A673 (cell line): Measurements from ENCODE around the gene KLK2. TPM values are rescaled to one million over a fixed set of nuclear protein-coding genes. Genes with fewer than 3 reads are reported as not detected.

Experiments
- BruUV-seq: library from RNA; stranded (reverse); fragments of 400-500 nt; replicated peaks from 2 replicates; lab custom pipeline; 2021; lab: Mats Ljungman, UMichigan
- CTCF ChIA-PET: fragments of 300-600 bp; sonication (Branson Sonifier 250); formaldehyde crosslinking; loops from one replicate; lab custom pipeline; 2022; ENCODE audit warnings: antibody characterized with exemption; lab: Charles Lee
- POLR2A ChIA-PET: fragments of 300-600 bp; sonication (Branson Sonifier 250); formaldehyde crosslinking; loops from one replicate; lab custom pipeline; 2022; ENCODE audit warnings: antibody characterized with exemption; ENCODE audit not compliant: low non-redundant PET; lab: Charles Lee
- DNase-seq: peaks from one replicate; pipeline ENCODE4 v3.0.0-alpha.2; 2015; ENCODE audit warnings: low spot score
- H3K27ac ChIP-seq: fragments of 200-600 bp; sonication (generic); 2 replicates; pipeline ENCODE4 v1.5.1; 2016; ENCODE audit warnings: mixed run types, low read depth, mild to moderate bottlenecking, mixed read lengths, antibody characterized with exemption, low read length; ENCODE audit not compliant: poor library complexity, severe bottlenecking
- H3K27me3 ChIP-seq: fragments of 200-600 bp; sonication (generic); replicated peaks from 2 replicates; pipeline ENCODE4 v1.6.1; 2017; ENCODE audit warnings: mixed run types, low read depth, mild to moderate bottlenecking, mixed read lengths, antibody characterized with exemption, low read length; ENCODE audit not compliant: insufficient read depth, poor library complexity
- H3K36me3 ChIP-seq: fragments of 200-600 bp; sonication (generic); 2 replicates; pipeline ENCODE4 v1.6.1; 2016; ENCODE audit warnings: mixed run types, mild to moderate bottlenecking, mixed read lengths, antibody characterized with exemption, low read length; ENCODE audit not compliant: insufficient read depth, poor library complexity, severe bottlenecking
- H3K4me1 ChIP-seq: fragments of 200-600 bp; sonication (generic); 2 replicates; pipeline ENCODE4 v1.6.1; 2017; ENCODE audit warnings: mixed run types, mild to moderate bottlenecking, mixed read lengths, antibody characterized with exemption, low read length; ENCODE audit not compliant: insufficient read depth, poor library complexity, severe bottlenecking
- H3K4me3 ChIP-seq: fragments of 200-600 bp; sonication (generic); 2 replicates; pipeline ENCODE4 v1.5.1; 2016; ENCODE audit warnings: low read depth, mixed run types, mild to moderate bottlenecking, mixed read lengths, low read length; ENCODE audit not compliant: poor library complexity, severe bottlenecking
- H3K9me3 ChIP-seq: fragments of 200-600 bp; sonication (generic); 2 replicates; pipeline ENCODE4 v1.6.1; 2016; ENCODE audit warnings: mixed run types, low read depth, mild to moderate bottlenecking, mixed read lengths, antibody characterized with exemption, low read length; ENCODE audit not compliant: poor library complexity, severe bottlenecking
- CTCF ChIP-seq: fragments of 300-800, 200-600 bp; sonication (generic); conservative IDR thresholded peaks from 2 replicates; pipeline ENCODE4 v1.5.1; 2017; ENCODE audit warnings: low read depth, mild to moderate bottlenecking, antibody characterized with exemption, low read length, moderate library complexity, mixed read lengths
- EZH2 ChIP-seq: fragments of 200-600 bp; sonication (generic); IDR thresholded peaks from 2 replicates; pipeline ENCODE4 v1.6.1; 2017; ENCODE audit warnings: borderline replicate concordance, low read depth, mild to moderate bottlenecking, mixed read lengths, antibody characterized with exemption, low read length; ENCODE audit not compliant: poor library complexity, severe bottlenecking
- intact Hi-C: fragments of 100-400 bp; cut with micrococcal nuclease; formaldehyde crosslinking; loops from one replicate; pipeline ENCODE4 v1.10.0; 2022; ENCODE audit not compliant: unreplicated experiment
- total RNA-seq: library from RNA; stranded (reverse); gene quantifications from 2 replicates; pipeline ENCODE4 v1.2.3, GENCODE V29; 2021

KLK2 gene
- total RNA-seq, 1 experiment from 2014 or later, result not detected

- no peak within 1 kb of the TSS for H3K27ac ChIP-seq
- H3K27me3 ChIP-seq, result peaks cover 43% of the 10 kb centered on the region
- ChIA-PET CTCF (no interaction called here), POLR2A (interaction anchor here (0.6 kb wide), 1 partner anchor 330 kb away, joined by 4 read pairs; no protein-coding TSS in a partner anchor)
- intact Hi-C loops, result no loop called here
- H3K36me3 ChIP-seq, result no peaks in the 10 kb centered on the region
- H3K4me3 ChIP-seq, result no peak within 1 kb of the TSS
- DNase-seq, result no peak
- no peaks in the 10 kb centered on the region for H3K4me1 ChIP-seq
- no TSS peak for BruUV-seq
- TF ChIP-seq CTCF (no peak), EZH2 (no peak)
- H3K9me3 ChIP-seq, result no peaks in the 10 kb centered on the region
Measured at GRCh38 chr19:50854636-50855410, 18.4 kb upstream of the KLK2 start, which contains the start of gene KLK3. Gene KLK3, plus strand, starts transcription at chr19:50854915. Its CDS starts 41 bp downstream, at chr19:50854956.

GRCh38 chr19:50857366-50857765 lies 15.9 kb upstream of the KLK2 start:
- no peak for TF ChIP-seq CTCF
- TF ChIP-seq EZH2, result no peak
- no peak overlapping the region for H3K27ac ChIP-seq
- ChIA-PET POLR2A (no interaction called here), CTCF (no interaction called here)
- H3K4me1 ChIP-seq, result no peaks in the 10 kb centered on the region
- no peak for DNase-seq
- no peaks in the 10 kb centered on the region for H3K9me3 ChIP-seq
- no peaks in the 10 kb centered on the region for H3K36me3 ChIP-seq
- peaks cover 55% of the 10 kb centered on the region for H3K27me3 ChIP-seq
- intact Hi-C loops, result no loop called here
- H3K4me3 ChIP-seq, result no peak overlapping the region
- no TSS peak for BruUV-seq

GRCh38 chr19:50858886-50859285 lies 14.4 kb upstream of the KLK2 start:
- DNase-seq, result no peak
- BruUV-seq, result no TSS peak
- intact Hi-C loops, result no loop called here
- Histone ChIP-seq H3K4me3 (no peak overlapping the region), H3K27ac (no peak overlapping the region), H3K4me1 (no peaks in the 10 kb centered on the region), H3K36me3 (no peaks in the 10 kb centered on the region), H3K27me3 (peaks cover 55% of the 10 kb centered on the region), H3K9me3 (no peaks in the 10 kb centered on the region)
- POLR2A ChIA-PET, result no interaction called here
- CTCF ChIA-PET, result no interaction called here
- TF ChIP-seq CTCF (no peak), EZH2 (no peak)
